ENCODE results near the gene SLC26A9.

The SLC26A9 gene

DNA sequence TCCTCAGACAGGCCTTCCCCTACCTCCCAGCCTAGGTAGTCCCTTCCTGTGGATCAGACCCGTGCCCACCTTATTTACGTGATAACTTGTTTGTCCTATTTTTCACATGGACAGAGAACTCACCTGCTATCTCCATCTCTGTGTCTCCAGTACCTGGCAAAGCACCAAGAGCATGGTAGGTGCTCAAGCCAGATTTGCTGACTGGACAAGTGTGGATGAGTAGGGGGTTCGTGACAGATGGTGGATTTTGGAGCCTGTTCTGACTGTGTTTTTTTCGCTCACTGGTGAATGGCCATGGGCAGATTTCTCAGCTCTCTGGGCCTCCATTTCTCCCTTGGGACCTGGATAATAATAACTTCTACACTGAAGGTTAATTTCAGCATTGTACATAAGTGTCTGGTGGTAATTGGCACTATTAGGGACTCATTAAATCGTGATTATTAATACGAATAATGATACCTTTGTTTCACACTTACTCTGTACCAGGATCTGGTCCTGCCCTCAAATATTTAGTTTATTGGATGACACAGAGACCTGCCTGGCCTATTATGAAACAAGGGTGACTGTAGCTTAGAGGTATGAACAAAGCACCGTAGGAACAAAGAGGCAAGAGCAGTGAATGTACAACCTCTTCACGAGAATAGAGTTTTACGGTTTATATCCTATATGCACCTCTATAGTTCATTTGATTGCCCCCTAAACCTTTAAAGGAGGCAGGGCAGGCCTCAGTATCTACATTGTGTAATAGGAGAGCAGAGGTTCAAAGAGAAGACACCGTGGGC, 24.5 kb upstream of the SLC26A9 start:
- no peak overlapping the region for H3K4me3 ChIP-seq (ENCODE audit: low read depth, low read length)
- no peak for TF ChIP-seq CTCF (IDR thresholded peaks at IDR 0.05; ENCODE audit: control insufficient read depth, extremely low read depth, insufficient read depth)
- DNase-seq (ENCODE audit: low read depth), result no peak

DNA sequence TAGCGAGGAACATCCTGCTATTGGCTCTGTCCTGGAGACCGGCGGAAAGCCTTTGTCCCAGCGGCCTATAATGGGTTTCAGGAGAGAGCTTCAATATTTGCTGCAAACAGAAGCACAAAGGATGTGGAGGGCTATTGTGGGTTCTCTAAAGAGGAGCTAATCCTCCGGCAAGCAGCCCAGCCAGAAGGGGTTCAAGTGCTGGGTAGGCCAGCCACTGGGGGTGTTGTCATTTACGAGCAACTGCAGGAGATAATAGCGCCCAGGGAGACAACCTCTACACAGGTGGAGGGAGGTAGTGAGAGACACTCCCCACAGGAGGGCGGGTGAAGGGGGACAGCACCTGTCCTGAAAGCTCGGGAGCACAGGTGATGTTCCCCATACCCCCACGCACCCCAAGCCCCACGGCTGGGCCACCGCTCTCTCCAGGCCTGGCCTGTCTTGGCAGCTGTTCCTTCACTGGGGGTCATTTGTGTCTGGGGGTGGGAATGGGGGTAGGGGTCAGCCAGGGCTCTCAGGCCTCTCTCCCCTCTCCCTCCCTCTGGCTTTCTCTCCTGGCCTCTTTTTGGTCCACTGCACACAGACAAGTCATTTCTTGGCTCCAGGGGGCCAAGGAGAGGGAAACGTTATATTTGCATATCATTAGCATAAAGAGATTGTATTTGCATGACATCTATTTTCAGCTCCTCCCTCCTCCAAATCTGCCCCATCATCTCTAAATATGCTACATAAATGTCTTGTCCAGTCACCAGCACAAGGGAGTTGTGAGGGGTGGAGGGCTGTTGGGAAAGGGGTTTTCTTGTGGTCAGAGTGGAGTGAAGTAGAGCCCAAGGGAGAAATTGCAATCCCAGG, 22.0 kb upstream of the SLC26A9 start:
- no peak for DNase-seq (ENCODE audit: low read depth)
- H3K4me3 ChIP-seq (ENCODE audit: low read depth, low read length), result no peak overlapping the region
- no peak for TF ChIP-seq CTCF (IDR thresholded peaks at IDR 0.05; ENCODE audit: control insufficient read depth, extremely low read depth, insufficient read depth)

GRCh38 chr1:205963352-205964155, 20.3 kb upstream of the SLC26A9 start:
- no peak for DNase-seq (ENCODE audit: low read depth)
- no peak overlapping the region for H3K4me3 ChIP-seq (ENCODE audit: low read depth, low read length)
- TF ChIP-seq CTCF (IDR thresholded peaks at IDR 0.05; ENCODE audit: control insufficient read depth, extremely low read depth, insufficient read depth), result no peak

GRCh38 chr1:205962821-205963221, 19.6 kb upstream of the SLC26A9 start:
- no peak for DNase-seq (ENCODE audit: low read depth)
- no peak overlapping the region for H3K4me3 ChIP-seq (ENCODE audit: low read depth, low read length)
- TF ChIP-seq CTCF (IDR thresholded peaks at IDR 0.05; ENCODE audit: control insufficient read depth, extremely low read depth, insufficient read depth), result no peak

- no peak overlapping the region for H3K4me3 ChIP-seq (ENCODE audit: low read depth, low read length)
- TF ChIP-seq CTCF (IDR thresholded peaks at IDR 0.05; ENCODE audit: control insufficient read depth, extremely low read depth, insufficient read depth), result no peak
- no peak for DNase-seq (ENCODE audit: low read depth)
These were observed 18.9 kb upstream of the SLC26A9 start for GRCh38 chr1:205961991-205962820.

- TF ChIP-seq CTCF (IDR thresholded peaks at IDR 0.05; ENCODE audit: control insufficient read depth, extremely low read depth, insufficient read depth), result no peak
- DNase-seq (ENCODE audit: low read depth), result no peak
- no peak overlapping the region for H3K4me3 ChIP-seq (ENCODE audit: low read depth, low read length)
These were observed 18.1 kb upstream of the SLC26A9 start for GRCh38 chr1:205961405-205961804.

Data from LNCaP clone FGC (cell line).